HG03469 (cell line): ENCODE results near the gene GABBR2.

Experiments used
- ATAC-seq: cut with Tn5 transposase; IDR thresholded peaks from one replicate; pipeline ENCODE4 v1.9.1; 2021; ENCODE audit warnings: mild to moderate bottlenecking, moderate library complexity, moderate number of reproducible peaks; ENCODE audit not compliant: unreplicated experiment

The GABBR2 gene

DNA sequence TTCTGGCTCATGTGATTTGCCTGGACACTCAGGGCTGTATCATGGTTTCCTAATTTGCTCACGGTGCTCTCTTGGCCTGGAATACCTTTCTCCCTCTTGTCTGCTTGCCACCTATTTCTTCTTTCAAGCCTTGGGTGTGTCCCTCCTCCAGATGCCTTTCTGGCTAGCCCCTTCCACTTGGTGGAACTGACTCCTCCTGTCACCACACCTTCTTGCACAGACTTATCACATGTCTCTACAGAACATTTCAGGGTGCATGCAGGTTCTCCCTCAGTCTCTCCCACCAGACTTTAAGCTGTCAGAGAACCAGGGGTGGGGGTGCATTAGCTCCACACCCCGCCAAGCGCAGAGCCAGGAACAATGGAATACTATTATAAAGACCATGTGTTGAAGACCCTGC, 455.2 kb downstream of the GABBR2 start:
- no peak for ATAC-seq

DNA sequence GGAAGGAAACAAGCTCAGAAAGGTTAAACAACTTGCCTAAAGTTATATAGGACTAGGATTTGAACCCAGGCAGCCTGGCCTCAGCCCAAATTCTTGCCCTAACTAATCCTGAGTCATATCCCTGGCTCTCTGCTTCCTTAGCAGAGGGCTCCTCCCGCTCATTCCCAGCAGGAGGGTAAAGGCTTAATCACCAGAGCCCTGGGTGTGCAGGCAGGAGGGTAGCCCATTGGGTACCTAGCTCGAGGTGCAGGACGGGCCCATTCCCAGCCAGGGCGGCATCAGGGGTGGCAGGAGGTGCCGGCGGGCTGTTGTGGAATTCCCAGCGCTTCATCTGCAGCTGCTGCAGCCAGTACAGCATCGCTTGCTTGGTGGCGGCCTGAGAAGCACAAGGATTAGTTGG, 457.2 kb downstream of the GABBR2 start:
- no peak for ATAC-seq

DNA sequence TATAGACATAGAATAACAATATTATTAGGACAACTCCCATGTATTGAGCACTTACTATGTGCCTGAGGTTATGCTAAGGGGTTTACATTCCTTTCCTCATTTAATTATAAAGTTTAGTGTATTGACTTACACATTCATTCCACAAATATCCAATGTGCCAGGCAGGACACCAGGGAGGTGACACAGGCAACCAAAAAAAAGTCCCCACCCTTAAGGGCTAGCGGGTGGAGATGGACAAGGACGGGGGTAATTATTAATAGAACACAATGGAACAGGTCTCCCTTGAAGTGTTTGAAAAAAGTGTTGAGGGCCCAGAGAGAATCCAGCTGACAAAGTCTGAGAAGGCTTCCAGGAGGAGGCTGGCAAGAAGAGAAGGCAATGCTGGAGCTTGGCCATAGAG, 459.0 kb downstream of the GABBR2 start:
- no peak for ATAC-seq

DNA sequence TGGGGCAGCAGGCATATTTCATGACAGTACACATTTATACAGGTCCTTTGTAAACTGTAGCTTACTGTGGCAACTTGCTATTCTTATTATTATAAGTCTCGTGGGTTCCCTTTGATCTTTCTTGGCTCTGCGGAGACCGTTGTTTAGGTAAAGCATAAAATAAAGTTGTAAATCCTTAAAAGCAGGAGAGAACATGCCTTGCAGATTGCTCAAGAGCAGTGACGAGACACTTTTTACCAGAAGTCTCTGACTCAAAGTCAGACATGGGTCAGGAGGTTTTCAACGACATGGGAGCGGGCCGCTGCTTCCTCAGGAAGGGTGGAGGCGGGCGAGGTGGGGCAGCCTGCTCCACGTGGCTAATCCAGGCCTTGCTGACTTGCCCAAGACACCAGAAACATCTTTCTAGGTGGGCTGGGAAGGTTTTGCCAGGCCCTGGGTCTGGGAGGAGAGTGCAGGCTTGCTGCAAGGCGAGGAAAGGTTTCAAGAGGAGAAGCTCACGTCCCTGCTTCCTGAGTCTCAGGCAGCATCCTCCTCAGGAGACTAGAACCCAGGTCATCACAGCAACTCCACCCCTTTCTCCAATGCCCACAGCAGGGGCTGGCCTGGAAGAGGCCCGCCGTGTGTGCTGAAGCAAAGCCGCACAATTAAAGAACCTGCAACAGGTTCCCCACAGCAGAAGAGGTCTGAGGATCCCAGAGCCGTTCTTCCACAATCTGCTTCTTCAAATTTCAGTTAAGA, 459.8 kb downstream of the GABBR2 start:
- no peak for ATAC-seq

DNA sequence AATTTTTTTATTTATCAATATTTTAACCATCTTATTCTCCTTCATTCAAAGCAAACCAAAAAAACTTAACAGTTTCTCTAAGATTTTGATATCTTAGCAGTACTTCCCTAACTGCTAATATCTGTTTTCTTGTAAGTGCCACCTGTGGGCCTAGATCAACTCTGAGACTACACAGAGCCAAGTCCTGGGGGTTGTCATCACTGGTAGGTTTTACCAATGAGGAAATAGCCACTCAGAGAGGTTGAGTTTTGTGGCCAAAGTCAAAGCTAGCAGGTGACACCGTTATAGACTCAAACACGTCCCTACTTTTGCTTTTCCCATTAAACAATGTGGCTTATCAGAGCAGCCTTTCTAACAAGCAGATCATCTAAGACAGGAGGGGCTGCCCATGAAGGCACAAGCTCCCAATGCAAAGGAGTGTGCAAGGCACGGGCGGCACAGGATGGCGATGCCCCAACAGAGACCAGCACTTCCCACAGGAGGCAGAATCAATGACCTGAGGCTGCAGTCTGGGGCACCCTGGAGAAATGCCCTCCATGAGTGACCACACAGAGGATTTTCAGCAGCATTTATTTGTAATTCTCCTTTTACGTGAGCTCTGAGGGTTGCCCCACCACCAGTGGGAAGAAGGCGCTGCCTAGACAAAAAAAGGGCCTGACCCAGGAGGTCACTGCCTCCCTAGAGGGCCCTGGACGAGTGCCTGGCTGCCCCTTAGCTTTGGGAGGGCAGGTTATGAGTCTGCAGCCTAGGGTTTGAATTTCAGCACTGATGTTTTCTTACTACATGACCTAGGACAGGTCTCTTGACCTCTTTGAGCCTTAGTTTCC, 460.7 kb downstream of the GABBR2 start:
- ATAC-seq = no peak

DNA sequence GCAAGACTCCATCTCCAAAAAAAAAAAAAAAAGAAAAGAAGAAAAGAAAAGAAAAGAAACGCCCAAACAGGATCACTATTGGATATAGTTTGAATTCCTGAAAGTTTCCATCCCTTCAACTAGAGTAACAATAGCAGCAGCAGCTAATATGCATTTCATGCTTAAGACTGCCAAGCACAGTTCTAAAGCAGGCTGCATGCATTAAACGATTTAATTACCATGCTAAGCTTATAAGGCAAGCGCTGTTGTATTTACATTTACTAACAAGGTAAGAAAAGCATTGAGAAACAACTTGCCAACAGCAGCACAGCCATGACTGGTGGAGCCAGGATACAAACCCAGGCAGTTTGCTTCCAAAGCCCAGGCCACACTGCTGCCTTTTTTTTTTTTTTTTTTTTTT, 466.3 kb downstream of the GABBR2 start:
- no peak for ATAC-seq

DNA sequence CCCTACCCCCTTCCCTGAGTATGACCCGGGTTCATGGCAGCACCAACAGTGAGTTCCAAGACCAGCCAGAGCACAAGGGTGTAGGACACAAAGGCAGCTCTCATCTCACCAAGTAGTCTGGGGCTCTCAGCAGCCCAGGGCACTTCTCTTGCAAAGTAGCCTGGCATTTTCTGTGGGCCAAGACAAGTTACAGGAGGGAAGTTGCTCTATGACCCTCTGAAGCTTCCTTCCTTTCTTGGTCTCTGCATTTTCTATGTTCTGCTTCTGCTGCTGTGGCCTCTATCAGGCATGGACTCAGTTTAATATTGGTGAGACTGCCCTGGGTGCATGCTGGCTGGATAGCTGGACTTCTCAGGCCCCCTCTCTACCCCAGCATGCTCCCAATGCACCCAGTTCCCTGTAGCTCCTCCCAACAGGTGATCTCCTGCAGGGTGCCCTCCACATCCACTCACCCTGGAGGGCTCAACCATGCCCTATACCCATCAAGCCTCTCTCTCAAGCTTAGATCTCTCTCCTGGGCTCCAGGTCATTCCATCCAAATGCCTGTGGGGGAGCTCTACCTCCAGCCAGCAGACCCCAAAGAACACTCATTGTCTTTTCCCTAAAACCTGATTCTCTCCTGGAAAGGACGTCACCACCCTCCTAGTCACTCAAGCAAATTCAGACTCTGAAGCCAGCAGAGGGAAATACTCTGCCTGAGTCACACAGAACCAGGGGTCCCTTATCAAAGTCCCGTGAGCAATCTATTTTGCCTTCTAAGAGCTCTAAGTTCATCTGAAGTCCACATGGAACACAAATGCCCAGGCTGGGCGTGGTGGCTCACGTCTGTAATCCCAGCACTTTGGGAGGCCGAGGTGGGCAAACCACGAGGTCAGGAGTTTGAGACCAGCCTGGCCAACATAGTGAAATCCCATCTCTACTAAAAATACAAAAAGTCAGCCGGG, 467.1 kb downstream of the GABBR2 start:
- ATAC-seq = no peak

DNA sequence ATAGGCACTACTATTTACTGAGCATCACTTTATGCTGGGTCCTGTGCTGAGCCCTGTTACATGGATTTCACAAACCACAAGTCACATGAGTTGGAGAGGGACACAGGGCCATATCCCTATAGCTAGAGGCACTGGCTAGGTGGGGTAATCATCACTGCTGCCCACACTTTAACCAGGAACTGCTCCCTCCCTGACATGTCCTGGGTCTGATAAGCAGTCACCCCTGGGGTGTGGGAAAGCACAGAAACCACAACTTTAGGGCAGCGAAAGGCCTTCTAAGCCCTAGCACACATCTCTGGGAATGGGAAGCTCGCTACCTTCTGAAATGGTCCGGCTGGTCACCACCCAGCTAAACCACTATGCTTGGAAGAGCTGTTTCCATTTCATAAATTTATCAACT, 468.3 kb downstream of the GABBR2 start:
- no peak for ATAC-seq
